ENCODE data around the gene SMOC1.

Gene SMOC1

GRCh38 chr14:70014406-70015095 is 135.3 kb downstream of the SMOC1 start:
- H3K4me1 Mint-ChIP-seq: peaks cover 8% of the 10 kb centered on the region
- ATAC-seq (ENCODE audit: low read depth) (no peak), DNase-seq (ENCODE audit: low spot score in 2 of 2) (no peak)
- H3K4me3 Mint-ChIP-seq: no peak overlapping the region
- no peak overlapping the region for H3K27ac Mint-ChIP-seq
- no peaks in the 10 kb centered on the region for H3K9me3 Mint-ChIP-seq
- peaks cover 13% of the 10 kb centered on the region for H3K27me3 Mint-ChIP-seq
- no peaks in the 10 kb centered on the region for H3K36me3 Mint-ChIP-seq

- no peaks in the 10 kb centered on the region for H3K9me3 Mint-ChIP-seq
- H3K27ac Mint-ChIP-seq: no peak overlapping the region
- peaks cover 13% of the 10 kb centered on the region for H3K27me3 Mint-ChIP-seq
- no peak for ATAC-seq (ENCODE audit: low read depth)
- no peak overlapping the region for H3K4me3 Mint-ChIP-seq
- no peaks in the 10 kb centered on the region for H3K36me3 Mint-ChIP-seq
- peaks cover 8% of the 10 kb centered on the region for H3K4me1 Mint-ChIP-seq
- DNase-seq (ENCODE audit: low spot score in 2 of 2): no peak
Observed at GRCh38 chr14:70018230-70018629, 139.0 kb downstream of the SMOC1 start.

- peaks cover 8% of the 10 kb centered on the region for H3K4me1 Mint-ChIP-seq
- ATAC-seq (ENCODE audit: low read depth) (peak; percentile 43), DNase-seq (ENCODE audit: low spot score in 2 of 2) (no peak)
- no peak overlapping the region for H3K4me3 Mint-ChIP-seq
- no peaks in the 10 kb centered on the region for H3K36me3 Mint-ChIP-seq
- peaks cover 13% of the 10 kb centered on the region for H3K27me3 Mint-ChIP-seq
- no peak overlapping the region for H3K27ac Mint-ChIP-seq
- H3K9me3 Mint-ChIP-seq: no peaks in the 10 kb centered on the region
Observed at GRCh38 chr14:70018713-70019211, 139.5 kb downstream of the SMOC1 start.

GRCh38 chr14:70019695-70020094 is 140.5 kb downstream of the SMOC1 start:
- no peak overlapping the region for H3K27ac Mint-ChIP-seq
- H3K4me3 Mint-ChIP-seq: no peak overlapping the region
- H3K36me3 Mint-ChIP-seq: no peaks in the 10 kb centered on the region
- DNase-seq (ENCODE audit: low spot score in 2 of 2): no peak
- H3K9me3 Mint-ChIP-seq: no peaks in the 10 kb centered on the region
- H3K27me3 Mint-ChIP-seq: peaks cover 8% of the 10 kb centered on the region
- no peak for ATAC-seq (ENCODE audit: low read depth)
- peaks cover 8% of the 10 kb centered on the region for H3K4me1 Mint-ChIP-seq

GRCh38 chr14:70020352-70021170 is 141.3 kb downstream of the SMOC1 start:
- peaks cover 8% of the 10 kb centered on the region for H3K4me1 Mint-ChIP-seq
- H3K4me3 Mint-ChIP-seq: no peak overlapping the region
- H3K9me3 Mint-ChIP-seq: no peaks in the 10 kb centered on the region
- no peak for DNase-seq (ENCODE audit: low spot score in 2 of 2)
- ATAC-seq (ENCODE audit: low read depth): no peak
- H3K36me3 Mint-ChIP-seq: no peaks in the 10 kb centered on the region
- no peak overlapping the region for H3K27ac Mint-ChIP-seq
- H3K27me3 Mint-ChIP-seq: peaks cover 7% of the 10 kb centered on the region

- ATAC-seq (ENCODE audit: low read depth) (no peak), DNase-seq (ENCODE audit: low spot score in 2 of 2) (no peak)
- no peak overlapping the region for H3K27ac Mint-ChIP-seq
- no peaks in the 10 kb centered on the region for H3K36me3 Mint-ChIP-seq
- no peaks in the 10 kb centered on the region for H3K9me3 Mint-ChIP-seq
- H3K4me1 Mint-ChIP-seq: peaks cover 8% of the 10 kb centered on the region
- H3K4me3 Mint-ChIP-seq: no peak overlapping the region
- peaks cover 8% of the 10 kb centered on the region for H3K27me3 Mint-ChIP-seq
Observed at GRCh38 chr14:70021548-70022220, 142.5 kb downstream of the SMOC1 start.

GRCh38 chr14:70022771-70023445 is 143.7 kb downstream of the SMOC1 start:
- ATAC-seq (ENCODE audit: low read depth) (no peak), DNase-seq (ENCODE audit: low spot score in 2 of 2) (no peak)
- peaks cover 7% of the 10 kb centered on the region for H3K27me3 Mint-ChIP-seq
- H3K9me3 Mint-ChIP-seq: no peaks in the 10 kb centered on the region
- no peaks in the 10 kb centered on the region for H3K36me3 Mint-ChIP-seq
- H3K4me1 Mint-ChIP-seq: peaks cover 5% of the 10 kb centered on the region
- no peak overlapping the region for H3K4me3 Mint-ChIP-seq
- H3K27ac Mint-ChIP-seq: no peak overlapping the region

GRCh38 chr14:70023871-70024270 is 144.7 kb downstream of the SMOC1 start:
- Mint-ChIP-seq H3K27me3 (peaks cover 7% of the 10 kb centered on the region), H3K9me3 (no peaks in the 10 kb centered on the region), H3K4me3 (no peak overlapping the region), H3K27ac (no peak overlapping the region), H3K36me3 (no peaks in the 10 kb centered on the region), H3K4me1 (peaks cover 4% of the 10 kb centered on the region)
- no peak for ATAC-seq (ENCODE audit: low read depth)
- no peak for DNase-seq (ENCODE audit: low spot score in 2 of 2)

GRCh38 chr14:70027785-70028428 is 148.7 kb downstream of the SMOC1 start:
- no peak overlapping the region for H3K4me3 Mint-ChIP-seq
- H3K27ac Mint-ChIP-seq: no peak overlapping the region
- H3K27me3 Mint-ChIP-seq: peaks cover 4% of the 10 kb centered on the region
- peaks cover 2% of the 10 kb centered on the region for H3K4me1 Mint-ChIP-seq
- peak; percentile 31 for ATAC-seq (ENCODE audit: low read depth)
- H3K9me3 Mint-ChIP-seq: no peaks in the 10 kb centered on the region
- H3K36me3 Mint-ChIP-seq: no peaks in the 10 kb centered on the region
- DNase-seq (ENCODE audit: low spot score in 2 of 2): peak; percentile 49 to 63

- Mint-ChIP-seq H3K9me3 (no peaks in the 10 kb centered on the region), H3K27me3 (peaks cover 9% of the 10 kb centered on the region), H3K27ac (no peak overlapping the region), H3K36me3 (no peaks in the 10 kb centered on the region), H3K4me3 (no peak overlapping the region), H3K4me1 (peaks cover 2% of the 10 kb centered on the region)
- DNase-seq (ENCODE audit: low spot score in 2 of 2) (no peak), ATAC-seq (ENCODE audit: low read depth) (no peak)
Observed at GRCh38 chr14:70029296-70030132, 150.3 kb downstream of the SMOC1 start.

- Mint-ChIP-seq H3K9me3 (no peaks in the 10 kb centered on the region), H3K4me1 (peaks cover 2% of the 10 kb centered on the region), H3K36me3 (no peaks in the 10 kb centered on the region), H3K4me3 (no peak overlapping the region), H3K27me3 (peaks cover 7% of the 10 kb centered on the region), H3K27ac (no peak overlapping the region)
- no peak for ATAC-seq (ENCODE audit: low read depth)
- no peak for DNase-seq (ENCODE audit: low spot score in 2 of 2)
Observed at GRCh38 chr14:70032016-70032415, 152.8 kb downstream of the SMOC1 start.

GRCh38 chr14:70032447-70032846 is 153.2 kb downstream of the SMOC1 start:
- DNase-seq (ENCODE audit: low spot score in 2 of 2) (no peak), ATAC-seq (ENCODE audit: low read depth) (no peak)
- H3K4me1 Mint-ChIP-seq: peaks cover 2% of the 10 kb centered on the region
- H3K27me3 Mint-ChIP-seq: peaks cover 7% of the 10 kb centered on the region
- no peaks in the 10 kb centered on the region for H3K36me3 Mint-ChIP-seq
- no peak overlapping the region for H3K27ac Mint-ChIP-seq
- no peak overlapping the region for H3K4me3 Mint-ChIP-seq
- no peaks in the 10 kb centered on the region for H3K9me3 Mint-ChIP-seq

GRCh38 chr14:70033116-70033515 is 153.9 kb downstream of the SMOC1 start:
- no peak for ATAC-seq (ENCODE audit: low read depth)

More at GRCh38 chr14:70033116-70033515, 153.9 kb downstream of the SMOC1 start:
- Mint-ChIP-seq H3K27me3 (peaks cover 7% of the 10 kb centered on the region), H3K9me3 (no peaks in the 10 kb centered on the region), H3K36me3 (no peaks in the 10 kb centered on the region), H3K4me1 (peaks cover 5% of the 10 kb centered on the region), H3K27ac (no peak overlapping the region), H3K4me3 (no peak overlapping the region)
- DNase-seq (ENCODE audit: low spot score in 2 of 2): no peak

Data from memory B cell (primary cell).